GM06990 (cell line): ENCODE measurements around the gene PDE6C.

Source experiments
- DNase-seq: peaks from one replicate; pipeline ENCODE4 v3.0.0-alpha.2; 2011; ENCODE audit not compliant: insufficient read length; ENCODE audit errors: extremely low read depth
- H3K27me3 ChIP-seq: replicated peaks from 2 replicates; pipeline ENCODE4 v1.6.0; 2011; ENCODE audit warnings: low read length; ENCODE audit not compliant: control insufficient read depth, insufficient read depth
- H3K36me3 ChIP-seq: 2 replicates; pipeline ENCODE4 v1.5.1; 2011; ENCODE audit warnings: low read length; ENCODE audit not compliant: control insufficient read depth, insufficient read depth
- H3K4me3 ChIP-seq: replicated peaks from 2 replicates; pipeline ENCODE4 v1.5.1; 2011; ENCODE audit warnings: low read depth, mild to moderate bottlenecking, control low read depth, low read length
- TF ChIP-seq, protein P1 (sequence below): IDR thresholded peaks from 2 replicates; pipeline ENCODE4 v1.5.1; 2011; ENCODE audit warnings: low read length, control low read depth, mild to moderate bottlenecking, inconsistent platforms; ENCODE audit not compliant: insufficient read depth, poor library complexity, severe bottlenecking

The PDE6C gene

DNA sequence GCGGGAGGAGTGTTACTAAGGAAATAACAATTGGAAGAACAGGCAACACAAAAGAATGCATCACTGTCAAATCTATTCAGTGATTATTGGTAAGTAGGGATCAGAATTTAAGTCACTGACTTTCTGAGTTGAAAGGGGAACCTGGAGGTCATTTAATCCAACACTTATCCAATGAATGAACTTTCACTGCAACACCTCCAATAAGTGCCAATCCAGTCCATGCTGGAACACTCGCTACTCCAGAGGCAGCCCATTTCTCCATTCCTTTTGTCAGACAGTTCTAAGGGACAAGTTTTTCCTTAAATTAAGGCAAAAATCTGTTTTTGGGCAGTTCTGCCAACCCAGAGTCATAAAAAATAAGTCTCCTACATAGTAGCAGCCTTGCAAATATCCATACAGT, 60.6 kb downstream of the PDE6C start:
- no peaks in the 10 kb centered on the region for H3K27me3 ChIP-seq
- TF ChIP-seq, protein P1, sequence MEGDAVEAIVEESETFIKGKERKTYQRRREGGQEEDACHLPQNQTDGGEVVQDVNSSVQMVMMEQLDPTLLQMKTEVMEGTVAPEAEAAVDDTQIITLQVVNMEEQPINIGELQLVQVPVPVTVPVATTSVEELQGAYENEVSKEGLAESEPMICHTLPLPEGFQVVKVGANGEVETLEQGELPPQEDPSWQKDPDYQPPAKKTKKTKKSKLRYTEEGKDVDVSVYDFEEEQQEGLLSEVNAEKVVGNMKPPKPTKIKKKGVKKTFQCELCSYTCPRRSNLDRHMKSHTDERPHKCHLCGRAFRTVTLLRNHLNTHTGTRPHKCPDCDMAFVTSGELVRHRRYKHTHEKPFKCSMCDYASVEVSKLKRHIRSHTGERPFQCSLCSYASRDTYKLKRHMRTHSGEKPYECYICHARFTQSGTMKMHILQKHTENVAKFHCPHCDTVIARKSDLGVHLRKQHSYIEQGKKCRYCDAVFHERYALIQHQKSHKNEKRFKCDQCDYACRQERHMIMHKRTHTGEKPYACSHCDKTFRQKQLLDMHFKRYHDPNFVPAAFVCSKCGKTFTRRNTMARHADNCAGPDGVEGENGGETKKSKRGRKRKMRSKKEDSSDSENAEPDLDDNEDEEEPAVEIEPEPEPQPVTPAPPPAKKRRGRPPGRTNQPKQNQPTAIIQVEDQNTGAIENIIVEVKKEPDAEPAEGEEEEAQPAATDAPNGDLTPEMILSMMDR, result no peak
- no peak for DNase-seq
- H3K36me3 ChIP-seq, result peaks cover 3% of the 10 kb centered on the region
- H3K4me3 ChIP-seq, result no peak overlapping the region

DNA sequence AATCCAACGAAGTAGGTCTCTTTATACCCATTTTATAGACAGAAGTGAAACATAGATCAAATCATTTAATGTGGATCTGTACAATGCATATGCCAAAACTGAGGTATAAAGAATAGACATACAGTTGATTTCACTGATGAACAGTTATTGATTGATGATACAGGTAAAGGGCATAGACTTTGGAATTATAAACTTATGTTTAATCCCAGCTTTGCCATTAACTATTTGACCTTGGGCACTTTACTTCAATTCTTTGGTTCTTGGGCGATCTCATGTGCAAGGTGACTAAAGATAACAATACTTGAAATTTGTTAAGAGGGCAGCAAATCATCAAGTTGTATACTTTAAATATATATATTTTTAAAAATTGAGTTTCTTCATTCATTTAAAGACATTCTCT, 61.5 kb downstream of the PDE6C start:
- Histone ChIP-seq H3K27me3 (no peaks in the 10 kb centered on the region), H3K36me3 (peaks cover 5% of the 10 kb centered on the region), H3K4me3 (no peak overlapping the region)
- DNase-seq, result no peak
- TF ChIP-seq, protein P1, result no peak

DNA sequence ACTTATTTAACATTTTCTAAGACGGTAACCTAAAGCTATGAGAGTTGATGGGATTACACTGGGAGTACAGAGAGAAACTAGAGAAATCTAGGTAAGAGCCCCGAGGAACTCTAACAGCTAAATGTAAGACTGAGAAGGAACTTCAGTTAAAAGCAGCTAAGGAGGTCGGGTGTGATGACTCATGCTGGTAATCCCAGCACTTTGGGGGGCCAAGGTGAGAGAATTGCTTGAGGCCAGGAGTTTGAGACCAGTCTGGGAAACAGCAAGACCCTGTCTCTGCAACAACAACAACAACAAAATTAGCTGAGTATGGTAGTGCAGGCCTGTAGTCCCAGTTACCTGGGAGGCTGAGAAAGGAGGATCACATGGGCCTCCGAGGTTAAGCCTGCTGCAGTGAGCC, 66.0 kb downstream of the PDE6C start:
- DNase-seq, result no peak
- peaks cover 2% of the 10 kb centered on the region; the same call in 1 of the 2 replicates for H3K36me3 ChIP-seq
- no peak overlapping the region for H3K4me3 ChIP-seq
- TF ChIP-seq, protein P1, result no peak
- H3K27me3 ChIP-seq, result no peaks in the 10 kb centered on the region

DNA sequence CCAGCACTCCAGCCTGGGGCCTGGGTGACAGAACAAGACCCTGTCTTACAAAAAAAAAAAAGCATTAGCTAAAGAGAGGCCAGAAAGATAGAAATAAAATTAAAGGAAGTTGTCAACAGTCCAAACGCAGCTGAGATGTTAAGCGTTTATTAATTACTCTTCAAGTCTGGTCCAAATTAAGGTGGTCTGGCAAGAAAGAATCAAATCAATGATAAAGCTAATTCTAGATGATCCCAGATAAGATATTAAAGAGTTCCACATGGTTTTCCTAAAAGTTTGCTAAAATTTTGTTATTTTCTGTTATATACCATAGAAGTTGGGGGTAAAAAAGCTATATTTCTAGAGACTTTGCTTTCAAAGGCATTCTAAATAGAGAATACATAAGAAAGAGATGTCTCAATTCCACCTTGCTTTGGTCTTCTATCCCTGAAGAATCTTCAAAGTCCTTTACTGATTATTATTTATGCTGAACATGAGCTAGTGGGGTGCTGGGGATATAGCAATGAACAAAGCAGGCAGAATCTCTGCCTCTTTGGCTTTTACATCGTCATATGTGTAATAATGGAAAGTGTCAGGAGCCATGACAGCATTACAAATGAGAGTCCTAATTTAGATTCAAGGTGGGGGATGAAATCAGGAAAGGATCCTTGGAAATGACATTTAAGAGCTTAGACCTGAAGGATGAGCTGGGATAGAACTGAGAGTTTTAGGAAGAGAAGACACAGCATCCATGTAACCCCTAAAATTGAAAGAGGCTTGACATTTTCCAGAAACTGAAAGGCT, 66.7 kb downstream of the PDE6C start:
- TF ChIP-seq, protein P1, result no peak
- peaks cover 2% of the 10 kb centered on the region for H3K36me3 ChIP-seq
- DNase-seq, result no peak

DNA sequence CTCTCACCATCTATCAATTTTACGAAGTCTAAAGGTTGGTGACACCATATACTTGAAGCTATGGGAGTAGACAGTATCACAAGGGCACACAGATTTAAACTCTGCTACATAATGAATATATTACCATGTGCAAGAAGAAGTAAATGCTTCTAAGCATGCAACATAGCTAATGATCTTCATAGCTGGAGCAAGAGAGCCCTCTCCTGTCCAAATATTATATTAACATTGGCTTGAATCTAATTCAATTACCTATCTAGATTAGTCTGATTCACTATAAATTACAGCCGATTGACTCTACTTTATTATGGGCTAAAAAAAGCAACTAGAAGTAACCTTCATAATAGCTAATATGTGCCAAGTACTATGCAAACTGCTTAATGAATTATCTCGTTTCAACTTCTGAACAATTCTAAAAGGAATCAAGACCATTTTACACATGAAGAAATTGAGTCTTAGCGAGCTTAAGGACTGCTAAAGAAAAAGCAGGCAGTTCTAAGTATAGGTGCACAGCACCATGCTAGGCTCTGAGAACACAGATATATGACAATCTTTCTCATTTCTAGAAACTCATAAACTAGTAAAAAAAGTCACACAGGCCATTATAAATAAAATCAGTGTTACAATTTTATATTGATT, 68.2 kb downstream of the PDE6C start:
- Histone ChIP-seq H3K4me3 (no peak overlapping the region), H3K36me3 (peaks cover 2% of the 10 kb centered on the region), H3K27me3 (no peaks in the 10 kb centered on the region)
- no peak for DNase-seq
- TF ChIP-seq, protein P1, result no peak

More for the DNA sequence above, 66.7 kb downstream of the PDE6C start:
- no peak overlapping the region for H3K4me3 ChIP-seq
- H3K27me3 ChIP-seq, result no peaks in the 10 kb centered on the region
